ENCODE data around the gene CROCC. TPM values are rescaled to one million over a fixed set of nuclear protein-coding genes. Genes with fewer than 3 reads are reported as not detected.

CROCC gene
- total RNA-seq, 1 donor from 2014 or later = 24.7 TPM

DNA sequence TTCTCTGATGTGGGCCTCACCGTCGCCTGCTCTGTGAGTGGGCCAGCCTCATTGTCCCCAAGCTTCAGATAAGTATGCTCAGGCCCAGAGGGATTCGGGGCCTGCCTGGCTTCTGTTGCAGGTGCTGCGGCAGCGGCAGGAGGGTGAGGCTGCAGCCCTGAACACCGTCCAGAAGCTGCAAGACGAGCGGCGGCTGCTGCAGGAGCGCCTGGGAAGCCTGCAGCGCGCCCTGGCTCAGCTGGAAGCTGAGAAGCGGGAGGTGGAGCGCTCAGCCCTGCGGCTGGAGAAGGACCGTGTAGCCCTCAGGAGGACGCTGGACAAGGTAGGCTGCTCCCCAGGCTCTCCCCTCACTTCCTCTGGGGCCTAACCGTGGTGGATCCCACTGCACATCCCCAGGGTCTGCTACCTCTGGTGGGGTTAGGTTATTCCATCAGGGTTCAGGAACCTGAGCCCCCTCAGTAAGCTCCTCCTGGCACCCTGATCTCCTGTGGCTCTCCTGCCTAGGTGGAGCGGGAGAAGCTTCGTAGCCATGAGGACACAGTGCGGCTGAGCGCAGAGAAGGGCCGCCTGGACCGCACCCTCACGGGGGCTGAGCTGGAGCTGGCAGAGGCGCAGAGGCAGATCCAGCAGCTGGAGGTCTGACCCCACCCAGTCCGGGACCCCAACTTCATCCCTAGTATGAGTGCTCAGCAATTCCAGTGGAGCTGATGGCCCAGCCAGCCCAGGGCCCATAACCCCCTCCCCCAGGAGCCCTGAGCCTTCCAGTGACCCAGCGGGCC is 48.6 kb downstream of the CROCC start:
- Mint-ChIP-seq H3K27ac (ENCODE audit: unreplicated experiment) (no peak overlapping the region), H3K36me3 (ENCODE audit: low read depth) (peaks cover 6% of the 10 kb centered on the region), H3K9me3 (ENCODE audit: low read depth) (no peaks in the 10 kb centered on the region), H3K4me3 (ENCODE audit: unreplicated experiment) (no peak overlapping the region), H3K4me1 (ENCODE audit: low read depth) (peaks cover 60% of the 10 kb centered on the region), H3K27me3 (ENCODE audit: low read depth) (no peaks in the 10 kb centered on the region)
- no peak for DNase-seq (ENCODE audit: low spot score)
- no peak for TF ChIP-seq CTCF (IDR thresholded peaks at IDR 0.05)

DNA sequence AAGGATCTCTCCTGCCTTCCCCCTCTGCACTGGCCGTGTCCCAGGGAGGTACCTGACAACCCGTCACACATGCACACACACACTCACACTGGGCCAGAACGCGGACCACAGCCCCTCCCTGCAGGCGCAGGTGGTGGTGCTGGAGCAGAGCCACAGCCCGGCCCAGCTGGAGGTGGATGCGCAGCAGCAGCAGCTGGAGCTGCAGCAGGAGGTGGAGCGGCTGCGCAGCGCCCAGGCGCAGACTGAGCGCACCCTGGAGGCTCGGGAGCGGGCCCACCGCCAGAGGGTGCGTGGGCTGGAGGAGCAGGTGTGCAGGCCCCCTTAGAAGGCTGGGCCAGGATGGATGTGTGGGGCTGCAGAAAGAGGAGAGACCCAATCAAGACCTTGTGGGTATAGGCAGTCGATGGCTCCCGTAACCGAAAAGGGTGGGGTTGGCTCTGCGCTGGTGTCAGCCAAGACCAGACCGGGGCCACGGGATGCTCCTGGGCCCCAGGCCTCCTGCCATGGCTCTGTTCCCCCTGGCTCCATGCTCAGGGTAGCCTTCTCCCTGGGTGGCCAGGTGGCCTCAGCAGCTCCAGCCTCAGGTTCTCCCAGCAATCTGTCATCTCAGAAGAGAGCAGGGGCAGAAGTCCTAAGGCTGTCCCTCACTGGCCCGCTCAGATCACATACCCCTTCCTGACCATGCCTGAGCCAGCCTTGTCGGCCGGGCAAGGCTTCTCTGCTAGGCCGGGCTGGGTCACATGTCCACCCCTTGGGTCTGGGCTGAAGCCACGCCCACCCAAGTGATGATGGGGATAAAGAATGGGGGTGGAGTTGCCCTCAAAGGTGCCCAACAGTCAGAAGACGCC is 49.8 kb downstream of the CROCC start:
- Mint-ChIP-seq H3K27ac (ENCODE audit: unreplicated experiment) (peak overlapping the region; percentile 71), H3K9me3 (ENCODE audit: low read depth) (no peaks in the 10 kb centered on the region), H3K27me3 (ENCODE audit: low read depth) (no peaks in the 10 kb centered on the region), H3K4me3 (ENCODE audit: unreplicated experiment) (no peak overlapping the region), H3K4me1 (ENCODE audit: low read depth) (peaks cover 57% of the 10 kb centered on the region), H3K36me3 (ENCODE audit: low read depth) (peaks cover 4% of the 10 kb centered on the region)
- no peak for TF ChIP-seq CTCF (IDR thresholded peaks at IDR 0.05)
- DNase-seq (ENCODE audit: low spot score) = no peak

DNA sequence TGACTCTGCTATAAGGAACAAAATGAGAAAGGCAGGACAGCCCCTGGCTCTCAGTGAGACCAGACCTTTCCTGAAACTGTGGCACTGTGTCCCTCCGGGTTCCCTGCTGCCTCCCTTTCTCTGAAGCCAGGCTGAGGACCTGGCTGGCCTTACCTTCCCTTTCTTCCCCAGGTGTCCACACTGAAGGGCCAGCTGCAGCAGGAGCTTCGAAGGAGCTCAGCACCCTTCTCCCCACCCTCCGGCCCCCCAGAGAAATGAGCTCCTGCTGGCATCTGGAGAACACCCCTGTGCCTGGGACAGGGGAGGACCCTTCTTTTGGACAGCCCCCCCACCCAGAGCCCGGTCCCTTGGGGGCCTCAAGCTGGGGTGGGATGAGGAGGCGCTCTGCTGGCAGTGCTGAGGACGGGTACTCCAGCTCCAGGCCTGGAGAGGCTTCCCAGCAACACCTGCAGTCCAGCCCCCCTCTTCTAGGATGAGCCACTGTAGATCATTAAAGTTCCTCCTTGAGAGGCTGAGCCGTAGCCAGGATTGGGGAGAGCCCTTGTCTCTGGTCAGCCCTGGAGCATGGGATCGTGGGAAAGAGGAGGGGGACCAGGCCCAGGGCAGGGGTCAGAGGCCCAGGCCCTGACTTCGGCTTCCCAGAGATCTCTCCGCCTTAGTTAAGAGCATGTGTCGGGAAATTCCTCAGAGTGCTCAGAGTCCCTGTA is 50.6 kb downstream of the CROCC start:
- H3K4me1 Mint-ChIP-seq (ENCODE audit: low read depth) = peaks cover 54% of the 10 kb centered on the region
- H3K4me3 Mint-ChIP-seq (ENCODE audit: unreplicated experiment) = no peak overlapping the region
- H3K27me3 Mint-ChIP-seq (ENCODE audit: low read depth) = no peaks in the 10 kb centered on the region
- no peak for DNase-seq (ENCODE audit: low spot score)
- TF ChIP-seq CTCF (IDR thresholded peaks at IDR 0.05) = no peak
- peaks cover 5% of the 10 kb centered on the region for H3K36me3 Mint-ChIP-seq (ENCODE audit: low read depth)
- H3K27ac Mint-ChIP-seq (ENCODE audit: unreplicated experiment) = peak overlapping the region; percentile 71
- H3K9me3 Mint-ChIP-seq (ENCODE audit: low read depth) = no peaks in the 10 kb centered on the region

GRCh38 chr1:16973215-16973614 is 51.5 kb downstream of the CROCC start:
- Mint-ChIP-seq H3K4me3 (ENCODE audit: unreplicated experiment) (no peak overlapping the region), H3K36me3 (ENCODE audit: low read depth) (peaks cover 7% of the 10 kb centered on the region), H3K27me3 (ENCODE audit: low read depth) (no peaks in the 10 kb centered on the region), H3K4me1 (ENCODE audit: low read depth) (peaks cover 56% of the 10 kb centered on the region), H3K27ac (ENCODE audit: unreplicated experiment) (peak overlapping the region; percentile 71), H3K9me3 (ENCODE audit: low read depth) (no peaks in the 10 kb centered on the region)
- TF ChIP-seq CTCF (IDR thresholded peaks at IDR 0.05) = no peak
- no peak for DNase-seq (ENCODE audit: low spot score)

DNA sequence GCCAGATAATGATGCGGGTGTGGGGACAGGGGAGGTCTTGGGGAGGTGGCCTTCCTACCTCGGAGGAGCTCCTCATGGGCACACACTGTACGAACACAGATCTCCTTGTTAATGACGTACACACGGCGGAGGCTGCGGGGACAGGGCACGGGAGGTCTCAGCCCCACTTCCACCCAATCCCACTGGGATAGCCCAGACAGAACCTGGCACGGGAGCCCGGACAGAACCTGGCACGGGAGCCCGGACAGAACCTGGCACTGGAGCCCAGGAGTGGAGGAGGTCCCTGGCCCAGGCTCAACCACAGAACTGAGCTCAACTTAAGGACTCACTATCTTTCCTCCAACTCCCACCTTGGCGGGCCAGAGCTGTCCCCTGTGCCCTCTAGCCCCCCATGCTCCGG is 53.5 kb downstream of the CROCC start:
- no peak overlapping the region for H3K4me3 Mint-ChIP-seq (ENCODE audit: unreplicated experiment)
- H3K9me3 Mint-ChIP-seq (ENCODE audit: low read depth) = no peaks in the 10 kb centered on the region
- no peak for TF ChIP-seq CTCF (IDR thresholded peaks at IDR 0.05)
- H3K4me1 Mint-ChIP-seq (ENCODE audit: low read depth) = peaks cover 65% of the 10 kb centered on the region
- no peak overlapping the region for H3K27ac Mint-ChIP-seq (ENCODE audit: unreplicated experiment)
- no peak for DNase-seq (ENCODE audit: low spot score)
- H3K27me3 Mint-ChIP-seq (ENCODE audit: low read depth) = no peaks in the 10 kb centered on the region
- H3K36me3 Mint-ChIP-seq (ENCODE audit: low read depth) = peaks cover 7% of the 10 kb centered on the region

Data from chondrocyte (in vitro differentiated cells).